ENCODE measurements around the gene APRT.
A peak's percentile ranks its signal among the peaks of the same experiment; 100 is the strongest.

Gene APRT, protein sequence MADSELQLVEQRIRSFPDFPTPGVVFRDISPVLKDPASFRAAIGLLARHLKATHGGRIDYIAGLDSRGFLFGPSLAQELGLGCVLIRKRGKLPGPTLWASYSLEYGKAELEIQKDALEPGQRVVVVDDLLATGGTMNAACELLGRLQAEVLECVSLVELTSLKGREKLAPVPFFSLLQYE

DNA sequence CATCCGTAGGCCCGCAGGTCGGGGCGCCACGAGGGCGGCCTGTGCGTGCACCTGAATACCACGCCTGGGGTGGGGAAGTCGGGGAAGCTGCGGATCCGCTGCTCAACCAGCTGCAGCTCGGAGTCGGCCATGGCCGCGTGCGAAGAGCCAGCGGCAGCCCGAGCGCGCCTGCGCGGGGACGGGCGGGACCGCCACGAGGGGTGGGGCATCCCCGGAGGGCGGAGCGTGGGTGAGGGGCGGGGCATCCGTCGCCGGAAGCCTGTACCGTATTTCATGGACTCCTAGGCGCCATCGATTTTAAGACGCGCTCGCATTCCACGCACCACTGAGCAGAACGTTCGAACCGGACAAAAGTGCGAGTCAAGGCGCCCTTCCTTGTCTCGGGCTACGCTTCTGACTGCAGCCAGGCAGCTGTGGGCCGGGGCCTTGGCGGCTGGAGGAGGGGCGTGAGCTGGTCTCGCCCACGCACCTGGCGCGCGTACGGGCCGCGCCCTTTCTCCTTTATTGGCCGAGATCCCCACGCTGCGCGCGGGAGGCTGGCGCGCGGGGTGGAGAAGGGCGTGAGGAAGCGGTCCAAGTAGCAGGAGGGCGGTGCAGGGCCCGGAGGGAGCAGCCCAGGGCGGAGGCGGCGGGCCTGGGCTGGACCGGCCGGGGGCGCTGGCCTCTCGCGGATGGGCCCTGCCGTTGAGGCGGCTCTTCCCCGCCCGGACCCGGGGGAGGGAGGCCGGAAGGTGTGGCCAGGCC, at the start of gene APRT:
Gene APRT (minus strand): TSS at position 160 of the 744 bp plus-strand sequence. CDS start 29 bp downstream, at position 131.
- H3K9ac ChIP-seq (ENCODE audit: low read length): peak within 1 kb of the TSS; percentile 78

DNA sequence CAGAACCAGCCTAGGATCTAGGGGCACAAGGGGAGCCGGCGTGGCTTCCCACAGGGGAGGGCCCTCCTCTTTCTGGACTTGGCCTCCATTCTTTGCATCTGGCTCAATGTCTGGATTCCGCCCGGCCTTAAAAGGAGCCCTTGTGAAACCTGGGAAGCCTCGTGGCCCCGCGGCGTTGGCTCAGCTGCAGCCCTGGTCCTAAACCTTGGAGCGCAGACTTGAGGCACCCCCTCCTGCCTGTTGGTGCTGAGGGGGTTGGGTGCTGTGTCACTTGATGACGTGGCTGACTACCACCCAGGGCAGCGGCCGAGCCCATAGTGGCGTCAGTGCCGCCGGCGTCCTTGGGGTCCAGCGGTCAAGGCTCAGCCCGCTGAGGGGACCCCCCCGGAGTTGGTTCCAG, 49.6 kb upstream of the APRT start:
- Histone ChIP-seq H3K27ac (ENCODE audit: low read depth, low read length) (no peak overlapping the region), H3K27me3 (ENCODE audit: control insufficient read depth, insufficient read depth, low read length) (no peaks in the 10 kb centered on the region), H3K9ac (ENCODE audit: low read length) (no peak overlapping the region), H3K4me1 (ENCODE audit: control insufficient read depth, insufficient read depth, low read length) (no peaks in the 10 kb centered on the region), H3K36me3 (ENCODE audit: control insufficient read depth, insufficient read depth, low read length) (peaks cover 16% of the 10 kb centered on the region), H3K4me3 (ENCODE audit: low read length) (no peak overlapping the region)

More for the DNA sequence above, at the start of gene APRT:
- peaks cover 14% of the 10 kb centered on the region for H3K4me1 ChIP-seq (ENCODE audit: control insufficient read depth, insufficient read depth, low read length)
- H3K27ac ChIP-seq (ENCODE audit: low read depth, low read length): peak within 1 kb of the TSS; percentile 88
- no peaks in the 10 kb centered on the region for H3K27me3 ChIP-seq (ENCODE audit: control insufficient read depth, insufficient read depth, low read length)
- peak within 1 kb of the TSS; percentile 85 for H3K4me3 ChIP-seq (ENCODE audit: low read length)
- H3K36me3 ChIP-seq (ENCODE audit: control insufficient read depth, insufficient read depth, low read length): peaks cover 6% of the 10 kb centered on the region

DNA sequence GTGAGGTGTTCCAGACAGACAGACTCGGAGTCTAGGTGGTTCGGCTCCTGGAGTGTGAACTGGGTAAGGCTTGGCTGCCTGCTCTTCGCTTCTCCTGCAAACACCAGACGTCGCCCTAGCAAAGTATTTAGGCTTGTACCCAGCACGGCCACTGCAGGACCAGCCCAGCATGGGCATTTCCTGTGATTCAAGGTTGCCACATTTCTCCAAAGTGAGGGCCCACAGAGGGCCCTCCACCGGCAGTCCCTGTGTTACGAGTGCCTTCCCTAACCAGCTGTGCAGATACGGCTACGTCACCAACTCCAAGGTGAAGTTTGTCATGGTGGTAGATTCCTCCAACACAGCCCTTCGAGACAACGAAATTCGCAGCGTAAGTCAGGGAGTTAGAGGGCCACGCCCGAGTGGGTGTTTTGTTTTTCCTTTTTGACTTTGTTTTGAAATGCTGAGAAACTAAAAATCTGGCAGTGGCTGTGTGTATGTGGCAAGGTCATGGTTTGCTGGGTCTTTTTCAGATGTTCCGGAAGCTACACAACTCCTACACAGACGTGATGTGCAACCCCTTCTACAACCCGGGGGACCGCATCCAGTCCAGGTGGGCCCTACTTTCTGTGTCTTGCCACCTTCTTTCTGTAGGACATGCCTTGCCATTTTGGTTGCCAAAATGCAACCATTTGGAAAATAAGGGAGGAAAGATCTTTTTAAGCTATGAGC, 47.8 kb upstream of the APRT start:
- Histone ChIP-seq H3K36me3 (ENCODE audit: control insufficient read depth, insufficient read depth, low read length) (peaks cover 16% of the 10 kb centered on the region), H3K4me1 (ENCODE audit: control insufficient read depth, insufficient read depth, low read length) (peaks cover 7% of the 10 kb centered on the region), H3K27me3 (ENCODE audit: control insufficient read depth, insufficient read depth, low read length) (no peaks in the 10 kb centered on the region), H3K9ac (ENCODE audit: low read length) (no peak overlapping the region), H3K27ac (ENCODE audit: low read depth, low read length) (no peak overlapping the region), H3K4me3 (ENCODE audit: low read length) (no peak overlapping the region)

DNA sequence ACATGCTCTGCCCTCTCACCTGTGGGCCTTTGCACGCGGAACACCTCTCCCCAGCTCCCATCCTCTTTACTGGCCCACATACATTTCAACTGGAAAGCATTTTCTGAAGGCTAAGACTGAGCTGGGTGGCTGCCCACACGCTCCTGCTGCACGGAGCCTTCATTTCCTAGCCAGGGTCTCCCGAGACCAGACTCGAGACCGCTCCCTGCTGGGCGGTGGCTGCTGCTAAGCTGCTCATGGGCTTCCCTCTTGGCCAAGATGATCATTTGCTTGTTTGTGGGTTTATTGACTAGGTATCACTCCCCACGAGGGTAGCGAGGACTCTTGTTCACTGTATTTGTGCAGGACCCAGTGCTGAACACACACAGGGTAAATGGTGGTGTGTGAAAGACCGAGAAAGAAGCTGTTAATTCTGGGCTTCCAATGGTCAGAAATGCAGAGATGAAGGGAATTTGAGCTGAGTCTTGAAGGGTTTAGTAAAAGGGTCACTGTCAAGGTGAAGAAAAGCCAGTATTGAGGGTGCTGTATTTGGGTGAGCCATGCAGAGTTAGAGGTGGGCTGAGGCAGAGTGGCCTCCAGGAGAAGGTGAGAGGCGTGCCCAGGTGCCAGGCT, 46.1 kb upstream of the APRT start:
- H3K27ac ChIP-seq (ENCODE audit: low read depth, low read length): no peak overlapping the region
- no peaks in the 10 kb centered on the region for H3K27me3 ChIP-seq (ENCODE audit: control insufficient read depth, insufficient read depth, low read length)
- no peak overlapping the region for H3K9ac ChIP-seq (ENCODE audit: low read length)
- peaks cover 16% of the 10 kb centered on the region for H3K36me3 ChIP-seq (ENCODE audit: control insufficient read depth, insufficient read depth, low read length)
- peak overlapping the region; percentile 96 for H3K4me3 ChIP-seq (ENCODE audit: low read length)
- H3K4me1 ChIP-seq (ENCODE audit: control insufficient read depth, insufficient read depth, low read length): peaks cover 7% of the 10 kb centered on the region

DNA sequence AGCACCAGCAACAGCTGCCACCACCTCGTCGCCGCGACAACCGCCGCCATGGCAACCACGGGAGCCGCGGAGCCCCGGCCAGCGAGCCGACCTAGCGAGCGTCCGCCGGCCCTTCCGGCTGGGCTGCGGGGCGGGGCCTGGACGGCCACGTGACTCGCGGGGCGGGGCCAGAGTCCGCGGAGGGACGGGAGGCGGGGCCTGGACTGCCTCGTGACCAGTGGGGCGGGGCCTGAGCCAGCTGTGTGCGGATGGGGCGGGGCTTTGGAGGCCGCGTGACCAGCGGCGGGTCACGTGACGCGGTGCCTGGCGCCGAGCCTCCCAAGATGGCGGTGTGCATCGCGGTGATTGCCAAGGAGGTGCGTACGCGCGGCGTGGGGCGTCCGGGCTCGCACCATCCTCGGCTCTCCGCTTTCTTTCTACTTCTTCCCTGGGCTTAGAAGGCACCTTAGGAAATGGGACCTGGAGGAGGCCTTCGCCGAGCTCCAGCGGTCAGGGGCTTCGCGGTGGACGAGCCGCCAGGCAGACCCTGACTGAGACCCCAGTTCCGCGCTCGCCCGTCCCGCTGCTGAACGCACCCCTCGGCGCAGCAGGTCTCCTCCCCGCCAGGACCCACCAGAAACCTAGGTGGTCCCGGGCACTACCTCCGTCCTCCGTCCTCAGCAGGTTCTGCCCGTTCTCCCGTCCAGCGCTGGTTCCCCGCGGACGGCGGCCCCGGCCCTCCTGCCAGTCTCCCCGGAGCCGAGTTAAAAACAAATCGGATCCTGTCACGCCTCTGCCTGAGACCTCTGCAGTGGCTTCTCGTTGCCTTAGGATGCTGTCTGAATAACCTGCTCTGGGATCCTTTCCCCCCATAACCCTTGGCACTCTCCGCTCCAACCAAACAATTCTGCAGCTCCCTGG, 45.4 kb upstream of the APRT start, which contains the start of the genes GALNS and TRAPPC2L:
Gene GALNS (minus strand): TSS at position 120 of the 900 bp plus-strand sequence. CDS start 70 bp downstream, at position 50.
Gene TRAPPC2L (plus strand): TSS at position 300 of the 900 bp plus-strand sequence. CDS start 24 bp downstream, at position 324.
- peak within 1 kb of the TSS; percentile 76 for H3K9ac ChIP-seq (ENCODE audit: low read length)
- H3K4me1 ChIP-seq (ENCODE audit: control insufficient read depth, insufficient read depth, low read length): peaks cover 7% of the 10 kb centered on the region
- H3K27me3 ChIP-seq (ENCODE audit: control insufficient read depth, insufficient read depth, low read length): no peaks in the 10 kb centered on the region
- H3K36me3 ChIP-seq (ENCODE audit: control insufficient read depth, insufficient read depth, low read length): peaks cover 16% of the 10 kb centered on the region
- H3K4me3 ChIP-seq (ENCODE audit: low read length): peak within 1 kb of the TSS; percentile 96
- peak within 1 kb of the TSS; percentile 77 for H3K27ac ChIP-seq (ENCODE audit: low read depth, low read length)

DNA sequence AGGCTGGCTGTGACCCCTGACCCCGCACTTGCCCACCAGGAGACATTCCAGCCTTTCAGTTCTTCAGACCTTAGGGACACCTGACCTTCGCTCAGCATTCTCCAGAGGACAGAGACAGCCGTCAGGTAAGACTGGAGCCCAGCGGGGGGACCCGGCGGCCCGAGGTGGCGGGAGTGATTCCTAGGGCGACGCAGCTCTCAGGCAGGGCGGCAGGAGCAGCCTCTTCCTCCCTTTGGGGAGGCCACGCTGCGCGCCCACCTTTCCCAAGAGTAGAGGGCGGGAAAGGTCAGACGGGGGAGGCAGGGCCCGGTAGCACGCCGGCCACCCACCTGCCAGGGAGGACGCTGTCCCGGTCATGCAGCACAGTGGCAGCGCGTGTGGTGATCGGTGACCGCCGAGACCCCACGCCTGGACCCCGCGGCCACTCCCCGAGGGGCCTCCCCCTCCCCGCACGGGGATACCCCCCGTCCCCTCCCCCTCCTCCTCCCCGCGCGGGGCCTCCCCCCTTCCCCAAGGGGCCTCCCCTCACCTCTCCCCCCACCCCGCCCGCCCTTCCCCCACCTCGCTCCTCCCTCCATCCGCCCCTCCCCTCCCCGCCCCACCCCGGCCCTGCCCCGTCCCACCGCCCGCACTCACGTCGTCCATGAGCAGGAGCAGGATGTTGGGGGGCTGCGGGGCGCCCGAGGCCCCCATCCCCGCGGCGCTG, 44.5 kb upstream of the APRT start:
- Histone ChIP-seq H3K9ac (ENCODE audit: low read length) (peak overlapping the region; percentile 16), H3K27ac (ENCODE audit: low read depth, low read length) (peak overlapping the region; percentile 74)

DNA sequence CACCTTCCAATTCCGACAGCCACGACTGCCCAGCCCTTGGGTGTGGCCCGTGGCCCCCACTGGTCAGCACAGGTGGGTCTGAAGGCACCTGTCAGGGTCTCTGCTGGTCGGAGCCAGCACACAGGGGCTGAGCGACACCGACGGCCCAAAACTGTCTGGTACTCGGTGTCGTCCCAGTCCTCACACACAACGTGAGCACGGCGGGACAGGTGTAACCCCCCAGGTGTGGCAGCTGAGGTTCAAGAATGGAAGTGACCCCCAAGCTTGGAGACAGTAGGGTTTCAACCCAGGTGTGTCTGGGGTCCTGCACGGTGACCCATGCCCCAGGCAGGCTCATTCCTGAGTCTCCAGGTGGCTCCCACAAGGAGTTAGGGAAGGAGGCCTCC, 44.0 kb upstream of the APRT start:
- Histone ChIP-seq H3K36me3 (ENCODE audit: control insufficient read depth, insufficient read depth, low read length) (peaks cover 13% of the 10 kb centered on the region), H3K4me1 (ENCODE audit: control insufficient read depth, insufficient read depth, low read length) (peaks cover 7% of the 10 kb centered on the region), H3K9ac (ENCODE audit: low read length) (no peak overlapping the region), H3K27ac (ENCODE audit: low read depth, low read length) (no peak overlapping the region), H3K4me3 (ENCODE audit: low read length) (peak overlapping the region; percentile 69), H3K27me3 (ENCODE audit: control insufficient read depth, insufficient read depth, low read length) (no peaks in the 10 kb centered on the region)

More for the DNA sequence above, 44.5 kb upstream of the APRT start:
- Histone ChIP-seq H3K36me3 (ENCODE audit: control insufficient read depth, insufficient read depth, low read length) (peaks cover 16% of the 10 kb centered on the region), H3K27me3 (ENCODE audit: control insufficient read depth, insufficient read depth, low read length) (no peaks in the 10 kb centered on the region), H3K4me1 (ENCODE audit: control insufficient read depth, insufficient read depth, low read length) (peaks cover 7% of the 10 kb centered on the region), H3K4me3 (ENCODE audit: low read length) (peak overlapping the region; percentile 69)

DNA sequence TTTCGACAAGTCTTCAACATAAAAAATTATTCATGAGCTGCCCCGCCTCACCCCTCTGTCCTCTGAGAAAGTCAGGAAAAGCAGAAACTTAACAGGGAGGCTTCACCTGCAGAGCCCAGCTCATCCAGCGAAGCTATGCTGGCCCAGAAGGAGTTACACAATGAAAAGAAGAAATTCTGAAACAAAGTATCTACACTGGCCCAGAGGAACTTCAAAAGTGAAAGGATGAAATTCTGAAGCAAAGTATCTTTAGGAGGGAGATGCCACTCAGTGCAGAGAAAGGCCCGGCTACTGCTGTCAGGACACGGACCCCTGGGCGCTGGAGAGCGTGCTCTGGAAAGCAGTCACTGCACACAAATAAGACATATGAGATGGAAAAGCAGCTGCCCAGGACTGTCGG, 43.4 kb upstream of the APRT start:
- H3K27ac ChIP-seq (ENCODE audit: low read depth, low read length): no peak overlapping the region

DNA sequence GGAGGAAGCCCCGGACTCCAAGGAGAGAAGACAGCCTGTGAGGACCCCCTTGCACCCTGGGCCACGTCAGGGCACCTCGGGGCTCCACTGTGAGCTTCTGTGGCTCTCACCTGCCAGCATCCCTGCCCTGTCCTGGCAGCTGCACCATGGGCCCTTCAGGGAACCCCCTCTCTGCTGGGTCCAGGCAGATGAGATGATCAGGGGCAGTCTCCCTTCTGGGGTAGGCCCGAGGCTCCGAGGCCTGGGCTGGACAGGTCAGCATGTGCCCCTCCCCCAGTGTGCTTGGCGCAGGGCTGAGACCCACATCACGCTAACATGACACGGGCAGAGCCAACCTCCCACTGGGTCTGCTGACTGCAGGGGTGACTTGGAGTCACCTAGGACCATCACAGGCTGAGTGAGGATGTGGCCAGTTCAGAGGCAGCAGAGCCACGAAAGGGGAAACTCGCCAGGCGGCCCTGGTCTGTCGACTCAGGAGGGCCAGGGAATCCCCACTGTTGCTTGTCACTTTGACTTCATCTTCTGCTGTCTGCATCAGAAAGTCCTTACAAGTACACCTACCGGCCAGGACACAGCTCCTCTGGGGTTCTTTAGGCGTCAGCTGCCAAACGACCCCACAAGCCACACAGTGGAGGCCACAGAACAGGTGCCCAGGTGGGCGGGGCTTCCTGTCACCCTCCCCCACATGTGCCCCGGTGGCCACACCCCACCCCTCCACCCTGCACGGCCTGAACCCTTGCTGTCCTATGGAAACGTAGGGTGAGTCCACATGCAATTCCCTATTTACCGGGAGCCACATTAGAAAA, 42.8 kb upstream of the APRT start:
- H3K27me3 ChIP-seq (ENCODE audit: control insufficient read depth, insufficient read depth, low read length): no peaks in the 10 kb centered on the region
- peaks cover 3% of the 10 kb centered on the region for H3K36me3 ChIP-seq (ENCODE audit: control insufficient read depth, insufficient read depth, low read length)
- no peak overlapping the region for H3K9ac ChIP-seq (ENCODE audit: low read length)
- H3K27ac ChIP-seq (ENCODE audit: low read depth, low read length): no peak overlapping the region
- H3K4me3 ChIP-seq (ENCODE audit: low read length): no peak overlapping the region
- H3K4me1 ChIP-seq (ENCODE audit: control insufficient read depth, insufficient read depth, low read length): peaks cover 7% of the 10 kb centered on the region

More for the DNA sequence above, 43.4 kb upstream of the APRT start:
- Histone ChIP-seq H3K36me3 (ENCODE audit: control insufficient read depth, insufficient read depth, low read length) (peaks cover 9% of the 10 kb centered on the region), H3K4me1 (ENCODE audit: control insufficient read depth, insufficient read depth, low read length) (peaks cover 7% of the 10 kb centered on the region), H3K9ac (ENCODE audit: low read length) (no peak overlapping the region), H3K27me3 (ENCODE audit: control insufficient read depth, insufficient read depth, low read length) (no peaks in the 10 kb centered on the region), H3K4me3 (ENCODE audit: low read length) (no peak overlapping the region)

DNA sequence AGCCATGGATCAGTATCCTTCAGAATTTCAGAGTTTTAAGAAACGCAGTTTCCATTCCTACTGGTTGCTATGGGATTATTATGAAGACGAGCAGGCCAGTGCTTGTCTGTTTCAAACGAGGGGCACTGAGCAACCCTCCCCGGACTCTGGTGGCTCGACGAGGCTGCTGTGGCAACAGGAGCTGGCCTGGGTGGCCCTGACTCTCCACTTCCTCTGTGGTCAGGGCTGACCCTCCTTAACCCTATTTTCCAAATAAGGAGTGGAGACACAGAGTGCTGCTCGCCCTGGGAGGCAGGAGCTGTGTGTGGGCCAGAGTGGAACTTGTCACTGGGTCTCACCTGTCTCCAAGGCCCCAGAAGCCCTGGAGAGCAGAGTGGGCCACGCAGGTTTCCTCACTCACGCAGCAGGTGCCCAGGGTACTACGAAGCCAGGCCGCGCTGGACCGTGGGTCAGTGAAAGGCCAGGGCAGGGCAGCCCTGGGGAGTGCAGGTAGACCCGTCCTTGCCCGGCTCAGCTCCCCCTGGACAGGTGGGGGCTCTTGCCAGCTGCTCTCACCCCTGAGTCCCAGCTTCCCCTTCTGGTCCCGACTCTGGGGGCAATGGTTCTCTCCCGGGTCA, 41.7 kb upstream of the APRT start:
- Histone ChIP-seq H3K36me3 (ENCODE audit: control insufficient read depth, insufficient read depth, low read length) (no peaks in the 10 kb centered on the region), H3K4me1 (ENCODE audit: control insufficient read depth, insufficient read depth, low read length) (peaks cover 7% of the 10 kb centered on the region), H3K9ac (ENCODE audit: low read length) (no peak overlapping the region), H3K27me3 (ENCODE audit: control insufficient read depth, insufficient read depth, low read length) (no peaks in the 10 kb centered on the region), H3K4me3 (ENCODE audit: low read length) (no peak overlapping the region), H3K27ac (ENCODE audit: low read depth, low read length) (no peak overlapping the region)
